Muscle of back (tissue), 11 donors: ENCODE results near the gene RNF17. TPM values are rescaled to one million over a fixed set of nuclear protein-coding genes. Genes with fewer than 3 reads are reported as not detected.

Experiments
- DNase-seq, 3 donors: peaks; one replicate each; pipeline versions ENCODE4 v3.0.0 to v3.0.0-alpha.2; 2013
- polyA plus RNA-seq, 10 donors: library from polyadenylated mRNA; unstranded; fragments of 120-200 nt; gene quantifications; one replicate each; pipeline ENCODE4 v1.2.1, GENCODE V29; 2013; ENCODE audit not compliant: insufficient read length in 10 of 10

Gene RNF17
- polyA plus RNA-seq, 10 donors = 0.13 to 0.42 (median 0.28) TPM; not detected in 2

GRCh38 chr13:24860770-24861169 lies 96.8 kb downstream of the RNF17 start:
- no peak for DNase-seq

GRCh38 chr13:24861617-24862362 lies 97.8 kb downstream of the RNF17 start:
- no peak for DNase-seq

DNA sequence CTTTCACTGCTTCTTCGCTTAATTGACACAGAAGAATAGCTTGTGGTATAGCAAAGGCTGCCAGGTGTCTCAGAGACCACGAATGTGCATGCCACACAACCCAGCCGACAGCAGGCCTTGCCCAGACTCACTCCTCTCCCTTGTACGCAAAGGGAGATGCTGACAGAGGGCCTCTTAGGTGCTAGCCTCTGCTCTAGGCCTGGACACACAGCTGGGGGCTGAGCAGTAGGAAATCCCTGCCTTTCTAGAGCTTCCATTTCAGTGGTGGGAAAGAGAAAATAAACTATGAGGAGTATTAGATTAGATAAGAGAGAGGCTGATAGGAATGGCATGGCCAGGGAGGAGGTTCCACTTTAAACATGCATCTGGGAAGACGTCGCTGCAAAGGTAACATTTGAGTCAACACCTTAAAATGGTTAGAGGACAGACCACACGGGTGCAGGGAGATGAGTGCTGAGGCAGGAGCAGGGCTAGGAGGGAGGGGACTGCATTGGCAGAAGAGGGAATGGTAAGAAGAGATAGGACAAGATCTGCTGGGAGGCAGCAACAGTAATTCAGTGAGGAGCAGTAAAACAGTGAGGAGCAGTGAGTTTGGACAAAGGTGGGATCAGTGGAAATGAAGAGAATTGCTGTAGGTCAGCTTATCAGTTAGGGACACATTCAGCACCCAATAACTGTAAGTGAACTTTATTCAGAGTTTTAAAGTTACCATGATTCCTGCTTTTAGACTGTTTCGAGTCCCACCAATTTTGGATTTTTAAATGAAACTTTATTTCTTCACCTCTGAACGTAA lies 100.0 kb downstream of the RNF17 start:
- no peak for DNase-seq

DNA sequence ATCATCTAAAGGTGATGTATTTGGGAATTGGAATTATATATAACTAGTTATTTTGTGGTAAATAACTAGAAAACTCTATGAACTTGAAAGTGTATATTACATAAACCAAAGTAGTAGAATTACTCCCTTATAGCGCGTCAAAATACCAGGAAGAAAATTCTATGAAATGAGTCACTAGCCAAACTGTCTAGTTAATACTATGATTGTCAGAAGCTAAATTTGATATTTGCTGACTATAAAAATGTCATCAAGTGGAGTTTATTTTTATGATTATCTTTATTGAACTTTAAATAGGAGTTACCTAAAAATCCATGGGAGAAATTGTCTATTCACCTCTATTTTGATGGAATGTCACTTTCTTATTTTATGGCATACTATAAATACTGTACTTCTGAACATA lies 100.6 kb downstream of the RNF17 start:
- DNase-seq = no peak

GRCh38 chr13:24865163-24865953 lies 101.4 kb downstream of the RNF17 start:
- DNase-seq = peak in 1 of 3 donors; percentile 16

DNA sequence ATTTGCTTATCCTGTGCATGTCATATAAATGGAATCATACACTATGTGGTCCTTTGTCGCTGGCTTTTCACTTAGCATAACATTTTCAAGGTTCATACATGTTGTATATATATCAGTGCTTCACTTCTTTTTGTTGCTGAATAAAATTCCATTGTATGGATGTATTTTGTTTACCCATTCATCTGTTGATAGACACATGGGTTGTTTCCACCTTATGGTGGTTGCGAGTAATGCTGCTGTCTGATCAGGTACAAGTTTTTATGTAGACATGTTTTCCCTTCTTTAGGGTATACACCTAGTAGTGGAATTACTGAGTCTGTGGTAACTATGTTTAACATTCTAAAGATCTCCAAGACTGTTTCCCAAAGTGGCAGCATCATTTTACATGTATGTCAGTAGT lies 102.5 kb downstream of the RNF17 start:
- DNase-seq = no peak

- DNase-seq = no peak
These were observed 104.9 kb downstream of the RNF17 start for GRCh38 chr13:24868874-24869273.

DNA sequence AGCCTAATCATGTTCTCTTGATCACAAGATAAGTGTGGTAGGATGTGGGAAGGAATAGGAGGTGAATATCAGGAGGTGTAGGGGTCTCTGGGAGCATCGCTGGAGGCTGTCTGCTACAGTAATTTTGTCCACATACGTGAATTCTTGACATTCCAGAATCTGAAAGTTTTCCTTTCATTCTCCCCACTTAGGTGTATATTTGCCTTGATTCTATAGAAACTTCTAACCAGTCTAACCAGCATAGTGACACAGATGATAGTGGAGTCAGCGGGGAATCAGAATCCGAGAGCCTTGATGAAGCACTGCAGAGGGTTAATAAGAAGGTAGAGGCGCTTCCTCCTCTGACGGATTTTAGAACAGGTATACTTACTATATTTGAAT lies 106.4 kb downstream of the RNF17 start:
- no peak for DNase-seq

DNA sequence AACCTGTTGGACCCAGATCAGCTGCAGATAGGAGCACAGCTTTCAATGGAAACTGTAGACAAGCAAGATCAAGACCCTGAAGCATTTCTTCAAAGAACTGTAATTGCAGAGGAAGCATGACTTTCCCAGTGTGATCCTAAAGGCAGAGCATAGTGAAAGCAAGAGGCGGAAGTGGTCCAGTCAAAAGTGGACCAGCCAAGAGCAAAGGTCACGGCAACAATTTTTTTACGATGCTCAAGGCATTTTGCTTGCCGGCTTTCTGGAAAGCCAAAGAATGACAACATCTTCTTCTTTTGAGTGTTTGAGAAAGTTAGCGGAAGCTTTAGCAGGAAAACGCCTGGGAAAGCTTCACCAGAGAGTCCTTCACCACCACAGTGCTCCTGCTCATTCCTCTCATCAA lies 111.6 kb downstream of the RNF17 start:
- no peak for DNase-seq

DNA sequence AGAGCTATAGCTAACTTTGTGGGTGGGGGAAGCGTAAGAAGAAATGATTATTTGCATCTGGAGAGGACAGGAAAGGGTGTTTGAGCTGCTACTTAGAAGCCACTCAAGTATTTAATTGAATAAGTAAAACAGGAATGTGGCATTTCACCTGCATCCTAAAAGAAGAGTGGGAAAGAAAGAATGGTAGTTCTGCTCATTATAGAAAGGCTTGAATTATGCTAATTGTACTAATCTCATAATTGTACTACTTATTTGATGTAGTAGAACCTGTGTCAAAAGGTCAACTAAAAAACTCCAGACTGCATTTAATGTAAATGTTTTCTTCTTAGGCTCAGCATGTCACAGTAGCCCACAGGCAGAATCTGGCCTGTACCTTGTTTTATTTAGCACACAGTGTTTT lies 113.6 kb downstream of the RNF17 start:
- no peak for DNase-seq

DNA sequence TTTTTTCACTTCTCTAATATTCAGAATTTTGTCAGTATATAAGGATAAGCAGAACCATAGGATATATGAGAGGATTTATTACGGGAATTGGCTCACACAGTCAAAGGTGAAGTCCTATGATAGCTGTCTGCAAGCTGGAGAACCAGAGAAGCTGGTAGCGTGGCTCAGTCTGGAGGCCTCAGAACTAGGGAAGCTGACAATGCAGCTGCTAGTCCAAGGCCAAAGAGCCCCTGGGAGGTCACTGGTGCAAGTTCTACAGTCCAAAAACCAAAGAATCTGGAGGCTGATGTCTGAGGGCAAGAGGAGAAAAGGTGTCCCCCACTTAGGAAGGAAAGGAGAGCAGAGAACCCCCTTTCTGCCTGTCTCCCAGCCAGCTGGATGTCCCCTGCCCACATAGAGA lies 114.4 kb downstream of the RNF17 start:
- DNase-seq = no peak

- no peak for DNase-seq
These were observed 118.7 kb downstream of the RNF17 start for GRCh38 chr13:24882665-24883064.

DNA sequence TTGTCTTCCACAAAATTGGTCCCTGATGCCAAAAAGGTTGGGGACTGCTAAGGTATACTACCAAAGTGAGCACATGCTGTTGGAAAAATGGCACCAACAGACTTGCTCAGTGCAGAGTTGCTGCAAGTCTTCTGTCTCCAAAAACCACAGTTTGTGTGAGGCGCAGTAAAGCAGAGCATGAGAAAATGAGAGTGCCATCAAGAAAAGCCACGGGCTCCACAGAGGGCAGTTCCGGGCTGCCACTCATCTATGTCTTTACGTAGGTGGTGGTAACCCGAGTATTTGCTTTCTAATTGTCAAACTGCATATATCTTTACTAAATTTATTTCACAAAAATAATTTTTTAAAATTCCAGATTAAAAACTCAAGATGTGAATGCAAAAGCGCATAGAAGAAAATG lies 123.8 kb downstream of the RNF17 start:
- DNase-seq = no peak

GRCh38 chr13:24888291-24888931 lies 124.4 kb downstream of the RNF17 start:
- no peak for DNase-seq

DNA sequence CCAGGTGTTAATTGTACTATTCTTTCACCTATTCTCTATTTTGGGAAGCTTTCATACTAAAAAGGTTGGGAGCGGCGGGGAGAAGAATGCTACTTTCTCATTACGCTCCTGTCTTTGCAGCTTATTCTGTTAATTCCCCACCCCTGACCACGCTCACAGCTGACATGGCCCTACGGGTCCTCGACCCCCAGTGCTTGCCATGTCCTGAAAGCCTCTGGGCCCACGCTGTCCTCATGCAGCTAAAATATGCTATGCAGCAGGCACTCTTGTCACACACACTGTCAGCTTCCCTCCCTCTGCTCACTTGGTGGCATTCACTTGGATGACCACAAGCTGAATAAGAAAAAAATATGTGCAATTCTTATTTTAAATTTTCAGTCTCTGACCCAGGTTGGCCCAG lies 126.3 kb downstream of the RNF17 start:
- no peak for DNase-seq

GRCh38 chr13:24891476-24892108 lies 127.6 kb downstream of the RNF17 start:
- no peak for DNase-seq

DNA sequence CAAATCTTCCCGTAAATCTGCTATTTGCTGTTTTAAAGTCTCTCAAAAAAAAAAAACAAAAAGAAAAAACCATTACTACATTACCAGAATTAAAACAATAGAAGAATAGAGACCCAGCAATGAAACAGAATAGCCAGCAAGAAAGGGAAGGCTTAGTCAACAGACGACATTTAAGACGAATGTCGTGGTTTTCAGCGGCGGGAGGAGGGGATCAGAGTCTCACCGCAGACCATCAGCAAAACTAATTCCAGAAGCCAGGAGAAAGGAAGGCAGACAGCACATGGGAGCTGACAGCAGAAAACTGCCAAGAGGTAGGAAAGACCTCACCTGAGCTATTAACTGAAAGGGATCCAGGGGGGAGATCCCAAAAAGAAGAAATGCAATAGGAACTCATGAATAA lies 128.9 kb downstream of the RNF17 start:
- DNase-seq = no peak

- DNase-seq = no peak
These were observed 129.9 kb downstream of the RNF17 start for GRCh38 chr13:24893863-24894262.

DNA sequence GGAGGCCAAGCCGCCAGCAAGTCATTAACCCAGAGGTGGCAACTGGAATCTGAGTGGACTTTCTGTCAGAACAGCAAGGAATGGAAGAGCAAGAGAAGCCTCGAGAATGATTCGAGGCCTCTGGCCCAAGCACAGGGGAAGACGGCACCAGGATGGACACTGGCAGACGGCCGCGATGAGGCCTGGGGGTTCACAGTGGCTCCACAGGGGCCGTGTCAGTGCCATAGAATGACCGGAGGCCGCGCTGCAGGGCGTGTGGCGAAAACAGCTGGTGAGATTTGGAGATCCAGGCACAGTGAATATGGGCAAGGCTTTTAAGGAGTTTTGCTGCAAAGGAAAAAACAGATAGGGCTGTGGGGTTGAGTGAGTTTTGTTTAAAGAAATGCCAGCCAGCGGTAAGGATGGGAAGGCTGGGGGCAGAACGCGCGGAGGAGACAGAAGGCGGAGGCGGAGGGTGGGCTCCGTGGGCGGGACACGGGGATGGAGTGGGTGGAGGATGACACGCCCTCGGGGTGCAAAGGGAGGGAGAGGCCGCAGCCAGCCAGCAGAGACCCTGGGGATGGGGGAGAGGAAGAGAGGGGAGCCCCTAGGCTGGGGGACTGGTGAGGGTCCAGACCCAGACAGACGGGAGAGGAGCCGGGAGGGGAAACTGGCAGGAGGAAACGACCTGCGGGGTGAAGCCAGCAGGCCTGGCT lies 130.5 kb downstream of the RNF17 start:
- DNase-seq = no peak

- no peak for DNase-seq
These were observed 131.0 kb downstream of the RNF17 start for GRCh38 chr13:24894972-24895300.

DNA sequence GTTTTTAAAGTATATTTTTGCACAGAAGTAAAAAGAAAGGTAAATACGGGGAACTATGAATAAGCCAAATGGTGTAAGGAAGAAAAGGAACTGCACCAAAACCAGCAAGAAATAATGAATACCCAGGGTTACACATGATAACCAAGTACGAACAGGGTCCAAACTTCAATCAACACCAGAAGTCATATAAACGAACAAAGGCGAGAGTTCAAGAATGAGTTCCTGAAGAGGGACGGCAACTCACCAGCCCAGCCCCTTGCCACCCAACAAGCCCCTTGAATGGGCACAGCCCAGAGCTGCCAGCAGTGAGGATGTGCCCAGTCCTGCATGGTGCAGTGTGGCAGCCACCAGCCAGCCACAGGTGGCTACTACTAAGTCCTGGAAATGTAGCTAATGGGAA lies 132.1 kb downstream of the RNF17 start:
- DNase-seq = no peak
